Femur (tissue), 1 donor: ENCODE results near the gene THTPA.

ENCODE experiments used
- DNase-seq: peaks from one replicate; pipeline ENCODE4 v3.0.0-alpha.2; 2017

The THTPA gene

GRCh38 chr14:23551266-23552028 lies 4.6 kb upstream of the THTPA start, which contains the start of gene ZFHX2:
Gene ZFHX2, minus strand, starts transcription at chr14:23551765. Its CDS starts 16,440 bp downstream, at chr14:23535325.
- peak; percentile 81 for DNase-seq

GRCh38 chr14:23555533-23555881 lies 564 bp upstream of the THTPA start:
- no peak for DNase-seq

- no peak for DNase-seq
Observed at GRCh38 chr14:23556700-23557440, 799 bp downstream of the THTPA start.

GRCh38 chr14:23557521-23557920 lies 1.4 kb downstream of the THTPA start:
- DNase-seq = no peak

GRCh38 chr14:23557946-23558345 lies 1.9 kb downstream of the THTPA start:
- DNase-seq = no peak

GRCh38 chr14:23558346-23559009 lies 2.4 kb downstream of the THTPA start:
- no peak for DNase-seq

- no peak for DNase-seq
Observed at GRCh38 chr14:23559010-23559925, 3.2 kb downstream of the THTPA start.

- no peak for DNase-seq
Observed at GRCh38 chr14:23559926-23560520, 4.0 kb downstream of the THTPA start.

- DNase-seq = no peak
Observed at GRCh38 chr14:23561259-23561658, 5.2 kb downstream of the THTPA start.

GRCh38 chr14:23561873-23562821 lies 6.1 kb downstream of the THTPA start:
- DNase-seq = no peak

GRCh38 chr14:23562822-23563472 lies 6.9 kb downstream of the THTPA start:
- DNase-seq = peak; percentile 65

- no peak for DNase-seq
Observed at GRCh38 chr14:23563473-23564180, 7.6 kb downstream of the THTPA start.

GRCh38 chr14:23564181-23564812 lies 8.2 kb downstream of the THTPA start:
- no peak for DNase-seq

- no peak for DNase-seq
Observed at GRCh38 chr14:23564876-23565275, 8.8 kb downstream of the THTPA start.

- no peak for DNase-seq
Observed at GRCh38 chr14:23565626-23566025, 9.6 kb downstream of the THTPA start.

GRCh38 chr14:23566112-23566777 lies 10.2 kb downstream of the THTPA start:
- no peak for DNase-seq

GRCh38 chr14:23566778-23567185 lies 10.7 kb downstream of the THTPA start:
- DNase-seq = no peak

- peak; percentile 89 for DNase-seq
Observed at GRCh38 chr14:23567186-23568020, 11.3 kb downstream of the THTPA start, which contains the start of gene AP1G2. Gene AP1G2, minus strand, starts transcription at chr14:23567791. Its CDS starts 477 bp downstream, at chr14:23567314.
